GM12801 (cell line): ENCODE results near the gene CD160.

ENCODE experiments used
- TF ChIP-seq, protein P1 (sequence below): IDR thresholded peaks from one replicate; pipeline ENCODE4 v1.5.1; 2011; ENCODE audit warnings: control low read depth; ENCODE audit not compliant: insufficient read length; ENCODE audit errors: extremely low read depth

The CD160 gene

GRCh38 chr1:145719230-145720079 lies at the start of gene CD160:
Gene CD160, plus strand, starts transcription at chr1:145719499. Its CDS starts 8,829 bp downstream, at chr1:145728328.
- TF ChIP-seq, protein P1, sequence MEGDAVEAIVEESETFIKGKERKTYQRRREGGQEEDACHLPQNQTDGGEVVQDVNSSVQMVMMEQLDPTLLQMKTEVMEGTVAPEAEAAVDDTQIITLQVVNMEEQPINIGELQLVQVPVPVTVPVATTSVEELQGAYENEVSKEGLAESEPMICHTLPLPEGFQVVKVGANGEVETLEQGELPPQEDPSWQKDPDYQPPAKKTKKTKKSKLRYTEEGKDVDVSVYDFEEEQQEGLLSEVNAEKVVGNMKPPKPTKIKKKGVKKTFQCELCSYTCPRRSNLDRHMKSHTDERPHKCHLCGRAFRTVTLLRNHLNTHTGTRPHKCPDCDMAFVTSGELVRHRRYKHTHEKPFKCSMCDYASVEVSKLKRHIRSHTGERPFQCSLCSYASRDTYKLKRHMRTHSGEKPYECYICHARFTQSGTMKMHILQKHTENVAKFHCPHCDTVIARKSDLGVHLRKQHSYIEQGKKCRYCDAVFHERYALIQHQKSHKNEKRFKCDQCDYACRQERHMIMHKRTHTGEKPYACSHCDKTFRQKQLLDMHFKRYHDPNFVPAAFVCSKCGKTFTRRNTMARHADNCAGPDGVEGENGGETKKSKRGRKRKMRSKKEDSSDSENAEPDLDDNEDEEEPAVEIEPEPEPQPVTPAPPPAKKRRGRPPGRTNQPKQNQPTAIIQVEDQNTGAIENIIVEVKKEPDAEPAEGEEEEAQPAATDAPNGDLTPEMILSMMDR = no peak

- TF ChIP-seq, protein P1 = no peak
Observed at GRCh38 chr1:145688328-145688727, 31.0 kb upstream of the CD160 start.

DNA sequence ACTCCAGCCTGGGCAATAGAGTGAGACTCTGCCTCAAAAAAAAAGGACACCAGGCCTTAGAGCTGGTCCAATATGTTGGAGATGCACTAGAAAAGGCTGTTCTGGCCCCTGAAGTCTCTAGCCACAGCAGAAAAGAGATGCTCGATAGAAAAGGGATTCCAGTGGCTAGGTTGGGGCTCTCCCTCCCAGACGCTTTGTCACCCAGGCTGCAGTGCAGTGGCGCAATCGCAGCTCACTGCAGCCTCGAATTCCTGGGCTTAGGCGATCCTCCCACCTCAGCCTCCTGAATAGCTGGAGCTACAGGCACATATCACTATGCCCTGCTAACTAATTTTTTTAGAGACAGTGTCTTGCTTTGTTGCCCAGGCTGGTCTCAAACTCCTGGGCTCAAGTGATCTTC lies 30.4 kb upstream of the CD160 start:
- TF ChIP-seq, protein P1 = no peak

- TF ChIP-seq, protein P1 = no peak
Observed at GRCh38 chr1:145689922-145690321, 29.4 kb upstream of the CD160 start.

- TF ChIP-seq, protein P1 = no peak
Observed at GRCh38 chr1:145690587-145691558, 28.4 kb upstream of the CD160 start.

DNA sequence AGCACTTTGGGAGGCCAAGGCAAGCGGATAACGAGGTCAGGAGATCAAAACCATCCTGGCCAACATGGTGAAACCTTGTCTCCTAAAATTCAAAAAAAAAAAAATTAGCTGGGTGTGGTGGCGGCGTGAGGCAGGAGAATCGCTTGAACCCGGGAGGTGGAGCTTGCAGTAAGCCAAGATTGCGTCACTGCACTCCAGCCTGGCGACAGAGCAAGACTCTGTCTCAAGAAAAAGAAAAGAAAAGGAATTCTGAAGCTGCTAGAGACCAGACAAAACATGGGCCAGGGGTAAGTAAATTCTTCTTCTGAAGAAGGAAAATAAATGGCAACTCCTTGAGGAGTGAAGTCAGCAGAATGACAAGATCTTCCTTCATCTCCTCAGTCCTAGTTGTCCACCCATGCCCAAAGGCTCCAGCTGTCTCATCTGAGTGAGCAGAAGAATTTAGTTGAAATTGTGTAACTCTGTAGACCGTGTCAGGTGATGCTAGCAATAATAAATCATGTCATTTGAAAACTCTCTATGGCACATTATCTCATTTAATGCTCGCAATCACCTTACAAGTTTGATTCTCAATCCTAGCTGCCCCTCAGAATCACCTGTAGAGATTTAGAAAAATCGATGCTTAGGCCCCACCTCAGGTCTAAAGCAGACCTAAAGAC lies 26.4 kb upstream of the CD160 start:
- TF ChIP-seq, protein P1 = no peak
